K562 (cell line): ENCODE results near the gene PIP5K1B. TPM values are rescaled to one million over a fixed set of nuclear protein-coding genes. Genes with fewer than 3 reads are reported as not detected.

Experiments
- ATAC-seq: fragments of 200-7000 bp; cut with Tn5 transposase; 3 replicates; pipeline ENCODE4 v1.9.1; 2020; ENCODE audit warnings: moderate library complexity
- BruUV-seq: library from RNA; stranded (reverse); fragments of 400-500 nt; replicated peaks from 2 replicates; lab custom pipeline; 2021; lab: Mats Ljungman, UMichigan
- CTCF ChIA-PET: fragments of 300-600 bp; formaldehyde crosslinking; extraction: SDS; loops from one replicate; lab custom pipeline; 2021; ENCODE audit warnings: low intra/inter-chr PET ratio; lab: Yijun Ruan, JAX
- POLR2A ChIA-PET: fragments of 300-600, 350-650 bp; sonication (Branson Sonifier 250); formaldehyde crosslinking; extraction: SDS; loops from one replicate; lab custom pipeline; 2021; ENCODE audit warnings: antibody characterized with exemption, inconsistent platforms; lab: Yijun Ruan, JAX
- DNase-seq, 4 experiments: peaks; one replicate each; pipeline versions ENCODE4 v3.0.0 to v3.0.0-alpha.2; 2011 to 2018; ENCODE audit warnings: low spot score in 3 of 4, mixed read lengths in 3 of 4; ENCODE audit errors: extremely low read depth in 1 of 4
- FAIRE-seq: peaks from 2 replicates; lab custom pipeline; 2011; peaks lifted over from hg19 to GRCh38; lab: Jason Lieb, UNC
- H2AFZ ChIP-seq: 2 replicates; pipeline ENCODE4 v1.6.0; 2011; ENCODE audit warnings: low read depth, low read length, control low read depth, inconsistent platforms
- H3K27ac ChIP-seq: fragments of 200-600 bp; 3 replicates; pipeline ENCODE4 v1.8.0; 2011; ENCODE audit warnings: low read depth, mild to moderate bottlenecking, control low read depth, inconsistent platforms, low read length, moderate library complexity, mixed read lengths; ENCODE audit errors: extremely low read depth
- H3K27me3 ChIP-seq, 2 experiments: fragments of 300-600 bp in 1 of 2; 2 replicates in 1 of 2; 3 replicates in 1 of 2; pipeline versions ENCODE4 v1.6.0 to v1.8.0; 2011; ENCODE audit warnings: inconsistent platforms in 2 of 2, low read length in 2 of 2, mild to moderate bottlenecking in 1 of 2, mixed read lengths in 1 of 2, moderate library complexity in 1 of 2; ENCODE audit not compliant: control insufficient read depth in 2 of 2, insufficient read depth in 2 of 2
- H3K36me3 ChIP-seq: fragments of 300-600 bp; 3 replicates; pipeline ENCODE4 v1.8.0; 2011; ENCODE audit warnings: mild to moderate bottlenecking, low read length, inconsistent platforms; ENCODE audit not compliant: control insufficient read depth, insufficient read depth
- H3K4me1 ChIP-seq, 2 experiments: fragments of 200-600 bp in 1 of 2; replicated peaks in 1 of 2; 2 replicates in 1 of 2; 3 replicates in 1 of 2; pipeline versions ENCODE4 v1.5.1 to v1.8.0; 2011; ENCODE audit warnings: inconsistent platforms in 2 of 2, low read length in 2 of 2, mild to moderate bottlenecking in 1 of 2, mixed read lengths in 1 of 2, moderate library complexity in 1 of 2; ENCODE audit not compliant: control insufficient read depth in 2 of 2, insufficient read depth in 2 of 2
- H3K4me2 ChIP-seq: 2 replicates; pipeline ENCODE4 v1.6.1; 2011; ENCODE audit warnings: low read length, control low read depth, inconsistent platforms, mixed read lengths; ENCODE audit not compliant: insufficient read depth
- H3K4me3 ChIP-seq: fragments of 200-600 bp; sonication (generic), shearing (Covaris generic); 2 replicates; pipeline ENCODE4 v1.5.1; 2016; ENCODE audit warnings: control low read depth, inconsistent platforms
- H3K79me2 ChIP-seq: fragments of 200-600 bp; 3 replicates; pipeline ENCODE4 v1.8.0; 2011; ENCODE audit warnings: low read length, inconsistent platforms; ENCODE audit not compliant: control insufficient read depth, insufficient read depth
- H3K9ac ChIP-seq, 2 experiments: 2 replicates each; pipeline versions ENCODE4 v1.6.0 to v1.6.1; 2011; ENCODE audit warnings: low read depth in 2 of 2, low read length in 2 of 2, control low read depth in 1 of 2, inconsistent platforms in 1 of 2, mild to moderate bottlenecking in 1 of 2, mixed read lengths in 1 of 2; ENCODE audit not compliant: insufficient read depth in 1 of 2
- H3K9me1 ChIP-seq: one replicate; pipeline ENCODE4 v1.6.0; 2011; ENCODE audit warnings: inconsistent platforms, mild to moderate bottlenecking, low read length, moderate library complexity; ENCODE audit not compliant: control insufficient read depth, insufficient read depth
- H3K9me3 ChIP-seq: replicated peaks from 2 replicates; pipeline ENCODE4 v1.5.1; 2011; ENCODE audit warnings: low read depth, low read length, inconsistent platforms; ENCODE audit not compliant: control insufficient read depth, insufficient read depth
- H4K20me1 ChIP-seq: replicated peaks from 2 replicates; pipeline ENCODE4 v1.6.1; 2011; ENCODE audit warnings: low read length, inconsistent platforms, mixed read lengths; ENCODE audit not compliant: control insufficient read depth, insufficient read depth
- ATF3 ChIP-seq, 2 experiments: fragments of 450-650 bp in 1 of 2; sonication (generic) in 1 of 2; formaldehyde crosslinking in 1 of 2; IDR thresholded peaks in 1 of 2; conservative IDR thresholded peaks in 1 of 2; 2 replicates each; pipeline versions ENCODE4 v1.6.1 to v1.8.1; 2016 to 2023; ENCODE audit warnings: mild to moderate bottlenecking in 2 of 2, moderate library complexity in 2 of 2, inconsistent platforms in 1 of 2, missing genetic modification reagents in 1 of 2
- CAMTA2 ChIP-seq: fragments of 250-450 bp; sonication (Bioruptor Pico); conservative IDR thresholded peaks from 2 replicates; pipeline ENCODE4 v1.5.1; 2022
- CBFB ChIP-seq: sonication (generic); formaldehyde crosslinking; IDR thresholded peaks from 2 replicates; pipeline ENCODE4 v1.4.0; 2020; ENCODE audit warnings: mild to moderate bottlenecking, missing genetic modification reagents
- DACH1 ChIP-seq: fragments of 450-650 bp; IDR thresholded peaks from 2 replicates; pipeline ENCODE4 v1.6.1; 2018; ENCODE audit not compliant: partially characterized antibody
- E2F5 ChIP-seq: sonication (generic); formaldehyde crosslinking; IDR thresholded peaks from 2 replicates; pipeline ENCODE4 v1.8.0; 2022; ENCODE audit warnings: mild to moderate bottlenecking, missing genetic modification reagents
- ESRRA ChIP-seq: fragments of 450-650 bp; IDR thresholded peaks from 2 replicates; pipeline ENCODE4 v1.6.1; 2014; ENCODE audit warnings: low read depth, mild to moderate bottlenecking, moderate library complexity, borderline replicate concordance
- HDAC3 ChIP-seq: fragments of 450-650 bp; IDR thresholded peaks from 2 replicates; pipeline ENCODE4 v1.6.1; 2018; ENCODE audit warnings: borderline replicate concordance, mild to moderate bottlenecking, moderate library complexity; ENCODE audit not compliant: partially characterized antibody
- MEF2A ChIP-seq: IDR thresholded peaks from 2 replicates; pipeline ENCODE4 v1.6.1; 2011; ENCODE audit warnings: low read depth, mild to moderate bottlenecking, low read length, moderate library complexity; ENCODE audit not compliant: control insufficient read depth
- RAD21 ChIP-seq, 2 experiments: fragments of 250-450 bp in 1 of 2; fragments of 450-650 bp in 1 of 2; sonication (Bioruptor Pico) in 1 of 2; formaldehyde crosslinking in 1 of 2; IDR thresholded peaks in 1 of 2; conservative IDR thresholded peaks in 1 of 2; 2 replicates each; pipeline versions ENCODE4 v1.4.0 to v1.8.0; 2020 to 2022; ENCODE audit warnings: mild to moderate bottlenecking in 2 of 2, moderate library complexity in 1 of 2
- SETDB1 ChIP-seq: IDR thresholded peaks from one replicate; pipeline ENCODE4 v1.6.1; 2012; ENCODE audit warnings: low read length, control low read depth, inconsistent platforms
- SMAD3 ChIP-seq: fragments of 450-650 bp; formaldehyde crosslinking; conservative IDR thresholded peaks from 2 replicates; pipeline ENCODE4 v1.4.0; 2020; ENCODE audit warnings: mild to moderate bottlenecking
- TEAD2 ChIP-seq: fragments of 450-650 bp; IDR thresholded peaks from 2 replicates; pipeline ENCODE4 v1.6.1; 2016; ENCODE audit warnings: missing genetic modification characterization, control low read depth, missing compliant biosample characterization
- THRB ChIP-seq: fragments of 450-650 bp; formaldehyde crosslinking; conservative IDR thresholded peaks from 2 replicates; pipeline ENCODE4 v1.4.0; 2022; ENCODE audit warnings: mild to moderate bottlenecking, missing genetic modification characterization
- ZNF511 ChIP-seq: sonication (generic); formaldehyde crosslinking; IDR thresholded peaks from 2 replicates; pipeline ENCODE4 v1.8.0; 2022; ENCODE audit warnings: mild to moderate bottlenecking, missing genetic modification reagents
- ZNF655 ChIP-seq: fragments of 250-450 bp; sonication (Bioruptor Pico); IDR thresholded peaks from 2 replicates; pipeline ENCODE4 v1.5.0; 2021
- WGBS: fragments of 100-300 bp; shearing (Covaris generic); methylation state at CpG from one replicate; pipeline ENCODE4 v1.1.6; 2016; ENCODE audit warnings: low coverage, mixed read lengths; ENCODE audit not compliant: insufficient coverage; ENCODE audit errors: missing lambda C conversion rate; 5-methylcytosine and 5-hydroxymethylcytosine counted together
- in situ Hi-C: fragments of 300-500 bp; cut with MboI; formaldehyde crosslinking; loops from 4 replicates; pipeline ENCODE4 v1.15.0; 2018; ENCODE audit warnings: inconsistent platforms, mixed read lengths
- intact Hi-C: fragments of 100-400 bp; cut with micrococcal nuclease; formaldehyde crosslinking; loops from 2 replicates; pipeline ENCODE4 v1.14.2; 2022
- polyA plus RNA-seq, 8 experiments: library from polyadenylated mRNA; depleted of rRNA in 4 of 8; stranded (reverse) in 5 of 8; unstranded in 3 of 8; fragments of >200 nt; fragmentation: Nextera tagmentation in 2 of 8; fragmentation: Illumina TruSeq in 1 of 8; extraction: Ambion mirVana in 2 of 8; extraction: Trizol in 1 of 8; gene quantifications; 2 replicates each; pipeline versions ENCODE4 v1.2.1 to v1.2.3, GENCODE V29; 2011 to 2014; ENCODE audit warnings: inconsistent platforms in 1 of 8, missing spikeins in 1 of 8
- total RNA-seq, 7 experiments: library from RNA; depleted of rRNA in 6 of 7; stranded (reverse); fragments of >200 nt in 6 of 7; fragmentation: Illumina TruSeq in 2 of 7; extraction: Trizol in 2 of 7; gene quantifications; 2 replicates each; pipeline versions ENCODE4 v1.2.1 to v1.2.3, GENCODE V29; 2011 to 2021; ENCODE audit warnings: low replicate concordance in 1 of 7

Gene PIP5K1B
- total and polyA plus RNA-seq, 9 of the 15 experiments (the other 6 are each of a cell fraction or from before 2014, with no cell fraction given): 3.1 to 12.9 (median 7.4) TPM

- Histone ChIP-seq H3K36me3 (peaks cover 7% of the 10 kb centered on the region), H3K9me3 (no peaks in the 10 kb centered on the region), H4K20me1 (no peaks in the 10 kb centered on the region), H2AFZ (no peak overlapping the region), H3K4me3 (no peak overlapping the region), H3K27ac (no peak overlapping the region), H3K9ac (no peak overlapping the region), H3K79me2 (no peaks in the 10 kb centered on the region), H3K4me2 (no peak overlapping the region)
- POLR2A ChIA-PET: no interaction called here
- CTCF ChIA-PET: no interaction called here
- BruUV-seq: no TSS peak
- ATAC-seq (no peak), FAIRE-seq (no peak)
- in situ Hi-C loops: no loop called here
- TF ChIP-seq ESRRA (no peak), SMAD3 (no peak), E2F5 (CRISPR knock-in tag) (no peak), SETDB1 (no peak), RAD21 (CRISPR knock-in tag; conservative IDR thresholded peaks at IDR 0.05 in 1 of 2, IDR thresholded peaks at IDR 0.05 in 1 of 2) (no peak), ZNF655 (CRISPR knock-in tag) (no peak), TEAD2 (tag) (no peak), ZNF511 (CRISPR knock-in tag) (no peak), THRB (CRISPR knock-in tag) (no peak), HDAC3 (no peak), ATF3 (IDR thresholded peaks at IDR 0.05) (no peak), ATF3 (CRISPR knock-in tag; conservative IDR thresholded peaks at IDR 0.05) (no peak), MEF2A (no peak), CBFB (no peak), CAMTA2 (CRISPR knock-in tag) (no peak), DACH1 (no peak)
- TF ChIP-seq, all 486 proteins: peak for 0
- H3K9me1 ChIP-seq: no peaks in the 10 kb centered on the region
- H3K4me1 ChIP-seq: no peaks in the 10 kb centered on the region; a peak in 2 of 5 replicates
- no peaks in the 10 kb centered on the region for H3K27me3 ChIP-seq
- no peak for DNase-seq
- WGBS: 11% methylated on average over 2 of the region's 2 CpGs
- intact Hi-C loops: no loop called here
Measured at GRCh38 chr9:68914751-68915150, 209.7 kb downstream of the PIP5K1B start.
